Karpas-422 (cell line): ENCODE results near the gene ABHD11. TPM values are rescaled to one million over a fixed set of nuclear protein-coding genes. Genes with fewer than 3 reads are reported as not detected.

Experiments used
- DNase-seq: peaks from one replicate; pipeline ENCODE4 v3.0.0-alpha.2; 2015
- H2AFZ ChIP-seq: fragments of 200-600 bp; sonication (generic); 2 replicates; pipeline ENCODE4 v1.6.1; 2014; ENCODE audit warnings: antibody characterized with exemption, low read length, mixed read lengths
- H3K27ac ChIP-seq: fragments of 200-600 bp; sonication (generic); 2 replicates; pipeline ENCODE4 v1.5.1; 2014; ENCODE audit warnings: mild to moderate bottlenecking, low read length, moderate library complexity
- H3K27me3 ChIP-seq: fragments of 200-600 bp; sonication (generic); 2 replicates; pipeline ENCODE4 v1.6.1; 2014; ENCODE audit warnings: low read length, mixed read lengths
- H3K36me3 ChIP-seq: fragments of 200-600 bp; sonication (generic); 2 replicates; pipeline ENCODE4 v1.6.1; 2014; ENCODE audit warnings: low read length, mixed read lengths; ENCODE audit not compliant: insufficient read depth
- H3K4me1 ChIP-seq: fragments of 200-600 bp; sonication (generic); 2 replicates; pipeline ENCODE4 v1.6.1; 2014; ENCODE audit warnings: mild to moderate bottlenecking, low read length, mixed read lengths
- H3K4me2 ChIP-seq: fragments of 200-600 bp; sonication (generic); 2 replicates; pipeline ENCODE4 v1.6.1; 2014; ENCODE audit warnings: low read length, low read depth, mild to moderate bottlenecking; ENCODE audit not compliant: poor library complexity, severe bottlenecking
- H3K4me3 ChIP-seq: fragments of 200-600 bp; sonication (generic); 2 replicates; pipeline ENCODE4 v1.5.1; 2014; ENCODE audit warnings: mild to moderate bottlenecking, antibody characterized with exemption, low read length, mixed read lengths
- H3K79me2 ChIP-seq: fragments of 200-600 bp; sonication (generic); 2 replicates; pipeline ENCODE4 v1.6.1; 2014; ENCODE audit warnings: mild to moderate bottlenecking, low read length, mixed read lengths
- H3K9ac ChIP-seq: fragments of 200-600 bp; sonication (generic); 2 replicates; pipeline ENCODE4 v1.6.0; 2014; ENCODE audit warnings: low read length
- H3K9me2 ChIP-seq: fragments of 200-600 bp; sonication (generic), shearing (Covaris generic); replicated peaks from 2 replicates; pipeline ENCODE4 v1.6.0; 2014; ENCODE audit warnings: mild to moderate bottlenecking, low read length, moderate library complexity; ENCODE audit not compliant: insufficient read depth
- H3K9me3 ChIP-seq: fragments of 300-700, 200-600 bp; sonication (generic); 2 replicates; pipeline ENCODE4 v1.6.1; 2014; ENCODE audit warnings: low read length, mixed read lengths
- H4K20me1 ChIP-seq: fragments of 200-600 bp; sonication (generic); 2 replicates; pipeline ENCODE4 v1.6.1; 2014; ENCODE audit warnings: mild to moderate bottlenecking, antibody characterized with exemption, low read length, low read depth; ENCODE audit not compliant: insufficient read depth
- total RNA-seq: library from RNA; depleted of rRNA; stranded (reverse); fragments of >200 nt; shearing (Covaris generic); gene quantifications from 2 replicates; pipeline ENCODE4 v1.2.3, GENCODE V29; 2014; ENCODE audit warnings: low replicate concordance

The ABHD11 gene
- total RNA-seq, 1 experiment from 2014 or later = 14.3 TPM

GRCh38 chr7:73712773-73713172 lies 25.8 kb downstream of the ABHD11 start:
- Histone ChIP-seq H4K20me1 (peaks cover 34% of the 10 kb centered on the region), H3K4me1 (peaks cover 18% of the 10 kb centered on the region), H3K4me2 (no peak overlapping the region), H3K9me2 (no peaks in the 10 kb centered on the region), H3K79me2 (no peaks in the 10 kb centered on the region), H3K9me3 (no peaks in the 10 kb centered on the region), H3K27ac (no peak overlapping the region), H3K27me3 (no peaks in the 10 kb centered on the region), H3K36me3 (no peaks in the 10 kb centered on the region), H3K9ac (no peak overlapping the region), H2AFZ (no peak overlapping the region), H3K4me3 (no peak overlapping the region)
- no peak for DNase-seq

GRCh38 chr7:73708961-73709549 lies 29.5 kb downstream of the ABHD11 start:
- Histone ChIP-seq H3K4me1 (no peaks in the 10 kb centered on the region), H3K36me3 (no peaks in the 10 kb centered on the region), H3K79me2 (no peaks in the 10 kb centered on the region), H3K4me3 (no peak overlapping the region), H2AFZ (no peak overlapping the region), H4K20me1 (0 out of 2 replicates have a peak, but pooled peaks cover 18% of the 10 kb centered on the region), H3K9ac (no peak overlapping the region), H3K4me2 (no peak overlapping the region), H3K9me3 (no peaks in the 10 kb centered on the region), H3K27me3 (no peaks in the 10 kb centered on the region), H3K9me2 (no peaks in the 10 kb centered on the region), H3K27ac (no peak overlapping the region)
- DNase-seq = no peak

- H3K36me3 ChIP-seq = no peaks in the 10 kb centered on the region
- no peaks in the 10 kb centered on the region for H3K4me1 ChIP-seq
- H3K4me2 ChIP-seq = no peak overlapping the region
- no peaks in the 10 kb centered on the region for H3K27me3 ChIP-seq
- H3K4me3 ChIP-seq = no peak overlapping the region
- 0 out of 2 replicates have a peak, but pooled peaks cover 15% of the 10 kb centered on the region for H4K20me1 ChIP-seq
- H2AFZ ChIP-seq = no peak overlapping the region
- no peak for DNase-seq
- no peaks in the 10 kb centered on the region for H3K9me2 ChIP-seq
- no peaks in the 10 kb centered on the region for H3K79me2 ChIP-seq
- H3K27ac ChIP-seq = no peak overlapping the region
- no peak overlapping the region for H3K9ac ChIP-seq
- no peaks in the 10 kb centered on the region for H3K9me3 ChIP-seq
Measured at GRCh38 chr7:73707045-73707631, 31.5 kb downstream of the ABHD11 start.

DNA sequence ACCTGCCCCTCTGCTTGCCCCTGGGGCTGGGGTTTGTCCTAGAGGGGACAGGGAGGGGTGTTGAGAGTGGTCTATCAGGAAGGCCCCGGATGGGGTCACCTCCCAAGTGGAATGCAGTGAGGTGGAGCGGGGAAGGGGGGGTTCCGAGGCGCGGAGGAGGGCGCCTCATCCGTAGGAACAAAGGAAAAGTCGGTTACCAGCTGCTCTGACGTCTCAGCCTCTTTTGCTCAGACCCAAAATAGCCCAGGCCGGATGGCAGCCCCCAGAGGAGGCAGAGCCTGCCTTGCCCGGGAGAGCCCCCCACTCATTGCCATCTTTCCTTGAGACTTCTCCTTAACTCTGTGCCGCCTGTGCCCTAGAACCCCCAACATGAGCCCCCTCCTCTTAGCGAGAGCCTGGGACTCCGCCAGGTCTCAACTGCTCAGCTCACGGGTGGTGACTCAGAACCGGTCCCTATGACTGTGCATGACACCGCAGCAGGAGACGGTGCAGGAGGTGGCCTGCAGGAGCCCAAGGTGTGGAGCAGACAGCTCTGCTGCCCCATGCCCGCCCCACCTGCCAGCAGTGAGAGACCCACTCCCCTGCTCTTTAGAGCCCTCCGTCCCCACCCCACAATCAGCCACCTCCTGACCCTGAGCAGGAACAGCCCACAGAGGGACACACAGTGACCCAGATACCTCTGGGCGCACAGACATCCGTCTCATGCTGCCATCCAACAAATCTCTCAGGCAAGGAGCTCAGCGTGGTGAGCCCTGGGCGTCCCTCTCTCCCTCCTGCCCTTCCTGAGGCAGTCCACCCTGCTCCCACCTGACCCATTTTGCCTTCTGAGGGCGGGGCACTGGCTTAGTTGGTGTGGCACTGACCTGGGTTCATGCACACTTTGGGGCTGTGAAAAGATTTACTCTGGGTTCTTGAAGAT lies 32.2 kb downstream of the ABHD11 start:
- Histone ChIP-seq H2AFZ (no peak overlapping the region), H3K27ac (no peak overlapping the region), H3K9ac (no peak overlapping the region), H3K79me2 (no peaks in the 10 kb centered on the region), H3K9me2 (no peaks in the 10 kb centered on the region), H3K36me3 (no peaks in the 10 kb centered on the region), H3K4me1 (no peaks in the 10 kb centered on the region), H3K4me3 (no peak overlapping the region), H3K27me3 (no peaks in the 10 kb centered on the region), H3K9me3 (no peaks in the 10 kb centered on the region), H3K4me2 (no peak overlapping the region), H4K20me1 (0 out of 2 replicates have a peak, but pooled peaks cover 15% of the 10 kb centered on the region)
- no peak for DNase-seq

- no peak overlapping the region for H3K4me2 ChIP-seq
Measured at GRCh38 chr7:73705551-73705920, 33.1 kb downstream of the ABHD11 start.

DNA sequence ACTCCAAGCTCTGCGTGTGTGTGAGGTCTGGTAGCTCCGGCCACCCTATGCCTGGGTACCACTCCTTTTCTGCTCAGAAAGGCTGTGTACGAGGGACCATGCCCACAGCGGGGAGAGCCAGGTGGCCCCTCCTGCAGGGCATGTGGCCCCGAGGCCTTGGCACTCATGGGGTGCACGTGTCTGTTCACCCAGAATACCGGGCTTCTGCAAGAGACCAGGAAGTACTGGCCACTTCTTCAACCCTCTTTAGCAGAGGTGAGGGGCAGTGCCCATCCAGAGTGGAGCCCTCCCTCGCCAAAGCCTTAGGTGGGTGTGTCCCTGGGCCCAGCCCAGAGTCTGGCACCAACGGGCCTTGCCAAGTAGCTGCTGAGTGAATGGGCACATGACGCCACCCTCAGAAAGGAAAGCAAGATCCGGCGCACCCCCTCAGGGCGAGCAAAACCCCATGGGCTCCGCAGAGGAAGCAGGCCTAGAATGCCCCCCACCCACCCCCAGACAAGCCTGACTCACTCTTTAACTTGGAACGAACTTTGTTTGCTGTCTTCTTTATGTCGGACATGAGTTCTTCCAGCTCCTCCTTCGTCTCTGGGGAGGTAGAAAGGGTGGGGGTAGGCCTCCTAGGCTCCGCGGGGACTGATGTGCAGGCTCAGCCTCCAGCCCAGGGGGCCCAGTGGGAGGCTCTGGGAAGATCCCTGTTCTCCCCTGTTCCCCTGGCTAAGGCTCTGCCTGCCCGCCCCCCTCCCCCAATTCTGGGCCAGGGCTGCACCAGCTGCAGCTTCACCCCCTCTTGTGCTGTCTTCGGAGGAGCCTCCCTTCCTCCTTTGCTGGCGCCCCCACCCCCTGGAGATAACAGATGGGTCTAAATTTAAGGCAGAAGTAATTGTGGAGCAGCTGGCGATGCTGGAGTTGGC lies 33.7 kb downstream of the ABHD11 start:
- Histone ChIP-seq H3K4me2 (no peak overlapping the region), H3K27ac (no peak overlapping the region), H3K79me2 (no peaks in the 10 kb centered on the region), H3K27me3 (no peaks in the 10 kb centered on the region), H4K20me1 (0 out of 2 replicates have a peak, but pooled peaks cover 10% of the 10 kb centered on the region), H2AFZ (no peak overlapping the region), H3K4me1 (no peaks in the 10 kb centered on the region), H3K36me3 (no peaks in the 10 kb centered on the region), H3K9ac (no peak overlapping the region), H3K9me2 (no peaks in the 10 kb centered on the region), H3K9me3 (no peaks in the 10 kb centered on the region), H3K4me3 (no peak overlapping the region)
- DNase-seq = no peak

More at GRCh38 chr7:73705551-73705920, 33.1 kb downstream of the ABHD11 start:
- Histone ChIP-seq H3K4me3 (no peak overlapping the region), H3K79me2 (no peaks in the 10 kb centered on the region), H3K9ac (no peak overlapping the region), H2AFZ (no peak overlapping the region), H3K9me2 (no peaks in the 10 kb centered on the region), H4K20me1 (0 out of 2 replicates have a peak, but pooled peaks cover 11% of the 10 kb centered on the region), H3K27me3 (no peaks in the 10 kb centered on the region), H3K36me3 (no peaks in the 10 kb centered on the region), H3K4me1 (no peaks in the 10 kb centered on the region), H3K27ac (no peak overlapping the region), H3K9me3 (no peaks in the 10 kb centered on the region)
- no peak for DNase-seq

GRCh38 chr7:73703757-73704639 lies 34.6 kb downstream of the ABHD11 start:
- Histone ChIP-seq H3K36me3 (0 out of 2 replicates have a peak, but pooled peaks cover 3% of the 10 kb centered on the region), H3K4me1 (no peaks in the 10 kb centered on the region), H3K4me2 (no peak overlapping the region), H3K9ac (no peak overlapping the region), H2AFZ (no peak overlapping the region), H3K9me2 (no peaks in the 10 kb centered on the region), H3K27ac (no peak overlapping the region), H3K4me3 (no peak overlapping the region), H3K9me3 (no peaks in the 10 kb centered on the region), H3K27me3 (no peaks in the 10 kb centered on the region), H3K79me2 (no peaks in the 10 kb centered on the region), H4K20me1 (0 out of 2 replicates have a peak, but pooled peaks cover 7% of the 10 kb centered on the region)
- DNase-seq = peak; percentile 71
